ENCODE measurements around the gene FADS1.

FADS1 gene

DNA sequence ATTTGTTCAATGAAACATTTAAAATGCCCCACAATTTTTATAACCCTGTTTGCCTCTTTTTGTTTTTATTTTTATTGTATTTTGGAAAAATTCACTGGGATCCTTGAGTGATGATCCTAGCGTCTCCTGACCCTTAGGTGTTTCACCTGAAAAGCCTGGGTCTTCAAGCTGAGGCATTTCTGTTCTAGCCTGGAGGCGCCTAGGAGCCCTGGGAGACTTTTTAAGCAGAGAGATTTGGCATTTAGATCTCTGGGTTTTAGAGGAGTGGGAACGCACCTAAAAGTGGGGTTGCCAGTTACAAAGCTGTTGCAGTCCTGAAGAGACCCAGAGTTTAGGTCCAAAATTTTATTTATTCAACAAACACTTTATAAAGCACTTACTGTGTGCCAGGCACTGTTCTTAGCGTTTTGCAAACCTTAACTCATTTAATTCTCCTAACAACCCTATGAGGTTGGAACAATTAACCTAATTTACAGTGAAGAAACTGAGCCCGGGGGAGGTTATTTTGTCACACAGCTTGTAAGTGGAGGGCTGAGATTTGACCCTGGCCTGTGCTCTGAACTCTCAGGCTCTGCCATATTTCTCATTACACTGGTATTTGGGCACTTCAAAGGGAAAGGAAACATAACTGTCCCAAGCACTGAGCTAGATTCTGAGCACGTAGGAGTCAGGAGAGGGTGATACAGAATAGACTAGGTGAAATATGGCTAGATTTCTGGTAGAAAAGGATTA is 834 bp upstream of the FADS1 start:
- DNase-seq, result peak; percentile 18

DNA sequence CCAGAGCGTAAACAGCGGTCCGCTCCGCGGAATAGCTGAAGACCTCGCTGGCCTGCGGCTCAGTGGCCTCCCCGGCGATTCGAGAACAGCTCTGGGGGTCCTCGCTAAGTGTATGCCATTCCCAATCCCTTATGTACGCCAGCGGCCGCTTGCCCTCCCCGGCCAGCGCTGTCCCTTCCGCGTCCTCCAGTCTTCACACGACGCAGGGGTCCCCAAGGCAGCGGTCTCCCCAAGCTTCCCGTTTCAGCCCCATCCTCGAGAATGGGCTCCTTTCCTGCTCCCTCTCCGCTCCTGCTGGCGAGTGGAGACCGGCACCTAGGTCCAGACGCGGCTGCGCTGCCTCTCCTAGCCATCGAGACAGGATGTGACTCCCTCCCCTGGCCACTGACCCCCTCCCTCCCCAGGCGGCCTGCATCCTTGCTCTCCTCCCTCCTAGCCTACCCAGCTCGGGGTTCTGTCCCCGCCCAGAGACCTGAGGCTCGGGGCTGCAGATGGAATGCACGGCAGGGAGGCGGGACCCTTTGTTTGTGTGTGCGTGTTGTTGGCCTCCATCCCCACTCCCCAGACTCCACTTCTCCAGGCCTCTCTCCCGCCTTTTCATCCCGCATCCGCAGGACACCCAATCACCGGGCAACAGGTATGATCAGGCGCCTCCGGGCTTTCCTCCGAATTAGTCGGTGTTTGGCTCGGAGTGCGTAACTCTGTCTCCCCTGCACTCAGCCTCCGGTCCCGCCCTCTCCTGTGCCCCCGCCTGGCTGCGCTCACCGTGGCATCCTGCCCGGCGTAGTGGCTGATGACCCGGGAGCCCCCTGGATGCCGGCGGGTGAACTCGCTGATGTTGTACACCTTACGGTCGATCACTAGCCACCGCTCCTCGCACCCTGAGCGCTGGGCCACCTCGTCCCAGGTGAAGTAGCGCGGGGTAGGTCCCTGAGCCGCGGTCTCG is 740 bp downstream of the FADS1 start:
- DNase-seq, result peak; percentile 69

DNA sequence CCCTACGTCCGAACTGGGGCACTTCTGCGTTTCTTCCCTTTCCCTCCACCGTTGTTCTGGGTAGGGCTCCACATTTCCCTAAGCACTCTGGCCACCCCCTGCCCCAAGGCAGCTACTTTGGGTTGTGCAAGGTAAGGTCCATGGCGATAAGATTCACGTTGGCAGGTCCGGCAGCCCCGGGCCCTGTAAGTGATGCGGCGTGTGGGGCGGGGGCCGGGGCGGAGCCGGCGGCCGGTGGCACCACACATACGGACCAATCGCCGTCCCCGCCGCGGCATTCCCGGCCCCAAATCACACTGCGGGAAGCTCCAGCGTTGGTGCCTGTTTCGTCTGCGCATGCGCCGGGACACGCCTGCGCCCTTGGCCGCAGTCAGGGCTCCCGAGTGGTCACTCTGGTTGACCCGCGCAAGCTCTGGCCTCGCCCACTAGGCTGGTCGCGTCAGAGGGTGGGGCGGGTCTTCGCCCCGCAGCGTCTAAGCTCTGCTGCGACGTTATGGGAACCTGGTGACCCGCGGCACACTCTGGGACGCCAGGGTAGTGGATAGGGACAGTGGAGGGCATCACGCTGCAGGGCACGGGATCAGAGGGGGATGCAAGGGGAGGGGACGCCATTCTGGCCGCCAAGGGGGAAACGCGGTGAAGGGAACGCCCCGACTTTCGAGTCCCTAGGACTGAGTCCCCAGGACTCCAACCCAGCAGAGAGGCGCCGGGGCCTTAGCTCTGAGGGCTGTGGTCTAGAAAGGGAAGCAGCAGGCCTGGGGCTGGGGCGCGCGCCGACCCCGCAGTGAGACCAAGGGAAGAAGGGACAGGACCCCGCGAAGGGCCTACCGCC is 1.6 kb downstream of the FADS1 start:
- peak; percentile 91 for DNase-seq

DNA sequence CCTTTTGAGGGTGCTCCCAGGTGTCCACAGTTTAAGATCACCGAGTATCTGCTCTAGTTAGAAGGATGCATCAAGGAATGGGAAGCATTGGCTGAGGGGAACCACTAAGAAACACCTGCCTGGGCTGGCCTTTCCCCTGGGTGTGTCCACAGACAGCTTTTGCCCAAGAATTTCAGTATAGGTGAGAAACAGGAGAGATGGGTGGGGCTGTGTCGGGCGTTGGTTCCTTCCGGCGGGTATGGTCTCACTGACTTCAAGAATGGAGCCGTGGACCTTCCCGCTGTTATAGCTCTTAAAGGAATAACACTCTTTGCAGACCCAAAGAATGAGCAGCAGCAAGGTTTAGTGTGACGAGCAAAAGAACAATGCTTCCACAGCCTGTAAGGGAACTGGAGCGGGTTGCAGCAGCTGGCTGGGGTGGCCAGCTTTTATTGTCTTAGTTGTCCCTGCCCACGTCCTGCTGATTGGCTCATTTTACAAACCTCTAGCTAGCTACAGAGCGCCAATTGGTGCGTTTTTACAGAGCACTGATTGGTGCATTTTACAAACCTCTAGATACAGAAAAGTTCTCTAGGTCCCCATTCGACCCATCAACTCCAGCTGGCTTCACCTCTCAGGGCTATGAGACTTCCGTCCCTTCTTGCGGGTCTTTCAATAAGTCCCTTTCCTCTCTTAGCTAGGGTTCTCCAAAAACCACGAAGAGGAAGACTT is 2.4 kb downstream of the FADS1 start:
- DNase-seq, result peak; percentile 47

DNA sequence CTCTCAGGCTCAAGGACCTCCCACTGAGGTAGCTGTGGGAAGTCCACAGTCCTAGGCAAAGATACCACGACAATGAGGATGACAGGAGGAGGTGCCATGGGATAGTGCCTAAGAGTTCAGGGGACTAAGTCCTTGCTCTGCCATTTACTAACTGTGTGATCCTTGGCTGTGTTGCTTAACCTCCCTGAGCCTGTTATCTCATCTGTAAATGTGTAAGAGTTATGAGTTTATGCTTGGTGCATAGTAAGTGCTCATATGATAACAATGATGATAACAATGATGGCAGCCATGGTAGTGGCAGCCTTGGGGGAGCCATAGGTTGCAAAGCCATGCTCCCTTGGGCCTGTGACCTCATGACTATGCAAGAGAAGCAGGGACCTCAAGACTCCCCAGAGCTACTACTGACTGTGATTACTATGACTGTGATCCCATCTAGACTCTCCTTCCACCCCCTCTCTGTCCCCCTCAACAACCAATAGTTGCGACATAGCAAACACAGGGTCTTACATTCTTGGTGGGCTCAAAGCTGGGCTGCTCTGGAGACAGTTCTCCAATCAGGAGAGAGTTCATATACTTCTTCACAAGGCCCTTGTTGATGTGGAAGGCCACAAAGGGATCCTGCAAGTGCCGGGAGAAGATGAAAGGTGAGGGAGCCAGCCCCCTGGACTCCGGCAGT is 3.9 kb downstream of the FADS1 start:
- DNase-seq, result no peak

DNA sequence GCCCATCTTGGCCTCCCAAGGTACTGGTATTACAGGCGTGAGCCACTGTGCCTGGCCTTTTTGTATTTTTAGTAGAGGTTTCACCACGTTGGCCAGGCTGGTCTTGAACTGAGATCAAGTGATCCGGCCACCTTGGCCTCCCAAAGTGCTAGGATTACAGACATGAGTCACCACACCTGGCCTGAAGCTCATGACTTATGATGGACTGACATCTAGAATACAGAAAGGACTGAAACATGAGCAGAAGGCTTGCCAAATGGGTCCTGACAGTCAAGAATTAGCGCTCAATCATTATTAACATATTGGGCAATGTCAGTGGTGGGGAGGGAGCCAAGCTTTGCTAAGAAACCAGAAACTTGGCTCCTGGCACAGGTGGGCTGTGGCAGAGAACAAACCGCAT is 5.0 kb downstream of the FADS1 start:
- DNase-seq, result no peak

DNA sequence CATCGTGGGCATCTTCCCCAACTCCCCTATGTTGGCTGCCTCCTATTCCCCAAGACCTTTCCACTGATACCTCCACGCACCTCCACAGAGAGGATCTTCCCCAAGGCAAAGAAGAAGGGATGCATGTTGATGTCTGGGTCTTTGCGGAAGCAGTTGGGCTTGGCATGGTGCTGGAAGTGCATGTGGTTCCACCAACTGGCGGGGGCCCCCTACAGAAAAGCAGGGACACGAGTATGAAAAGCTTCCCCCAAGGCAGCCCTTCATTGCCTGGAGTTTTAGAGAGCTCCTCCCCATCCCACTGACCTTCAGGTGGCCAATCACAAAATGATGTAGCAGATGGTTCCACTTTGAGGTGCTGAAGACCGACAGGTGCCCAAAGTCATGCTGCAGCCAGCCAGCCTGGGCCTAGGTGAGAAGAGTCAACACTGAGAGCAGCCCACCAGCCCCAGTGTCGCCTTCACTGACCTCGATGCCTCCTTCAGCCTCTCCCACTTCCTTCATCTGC is 6.1 kb downstream of the FADS1 start:
- no peak for DNase-seq

DNA sequence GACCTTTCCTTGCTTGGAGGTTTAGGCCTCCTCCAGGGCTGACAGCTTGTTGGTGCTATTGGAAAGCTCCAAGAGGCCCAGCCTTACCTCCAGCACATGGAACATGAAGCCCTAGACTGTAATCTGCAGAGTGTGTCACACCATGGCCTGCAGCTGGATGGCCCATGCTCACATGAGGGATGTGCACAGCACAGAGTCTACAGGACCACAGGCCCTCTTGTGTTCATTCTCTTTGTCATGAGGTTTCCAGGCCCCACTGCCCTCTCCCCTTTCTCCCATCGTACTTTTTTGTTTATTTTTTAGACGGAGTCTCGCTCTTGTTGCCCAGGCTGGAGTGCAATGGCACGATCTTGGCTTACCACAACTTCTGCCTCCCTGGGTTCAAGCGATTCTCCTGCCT is 10.0 kb downstream of the FADS1 start:
- no peak for DNase-seq

DNA sequence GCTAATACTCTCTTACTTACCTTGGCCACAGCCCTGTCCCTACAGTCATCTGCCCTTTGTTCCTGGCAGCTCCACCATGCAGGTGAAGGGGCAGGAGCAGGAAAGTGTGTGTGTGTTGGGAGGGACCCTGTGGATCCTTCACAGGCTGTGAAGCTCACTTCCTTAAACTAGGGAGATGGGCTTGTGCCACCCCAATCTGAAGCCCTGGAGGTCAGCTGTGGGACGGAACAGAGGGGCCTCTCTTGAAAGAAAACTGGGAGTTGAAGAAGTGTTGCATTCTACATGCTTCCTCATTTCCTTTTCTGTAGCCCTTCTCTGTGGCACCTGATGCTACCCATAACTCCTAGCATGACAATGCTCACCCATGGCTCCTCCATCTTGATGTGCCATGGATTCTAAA is 11.7 kb downstream of the FADS1 start:
- DNase-seq, result no peak

DNA sequence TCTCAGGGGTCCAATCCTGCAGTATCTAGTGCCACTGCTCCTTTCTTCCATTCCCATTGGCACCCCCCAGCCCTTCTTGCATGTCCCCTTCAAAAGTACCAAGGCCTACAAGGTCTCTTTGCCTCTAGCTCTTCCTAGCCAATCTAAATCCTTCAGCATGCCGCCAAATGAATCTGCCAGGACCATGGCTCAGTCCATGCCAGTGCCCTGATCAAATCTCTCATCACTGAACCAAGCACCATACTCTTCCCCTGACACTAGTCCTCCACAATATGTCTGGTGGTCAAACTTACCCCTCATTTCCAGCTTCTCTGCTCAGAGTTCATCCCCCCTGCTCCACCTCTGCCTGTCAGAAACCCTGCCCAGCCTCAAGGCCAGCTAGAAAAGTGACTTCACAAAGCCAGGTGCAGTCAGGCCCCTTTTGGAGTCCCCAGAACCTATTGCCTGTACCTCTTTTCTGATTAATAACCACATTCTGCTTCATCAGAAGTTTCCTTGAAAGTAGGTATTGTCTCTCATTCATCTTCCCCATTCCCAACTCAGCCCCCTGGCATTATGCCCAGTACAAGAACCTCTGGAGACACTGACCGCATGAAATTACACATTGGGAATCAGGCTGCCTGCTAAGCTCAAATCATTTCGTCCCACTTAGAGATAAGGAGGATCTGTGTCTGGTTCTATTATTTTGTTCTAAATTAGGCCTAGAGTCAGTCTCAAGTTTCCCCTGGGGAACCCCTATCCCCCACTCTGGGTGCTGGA is 12.7 kb downstream of the FADS1 start:
- DNase-seq, result no peak

DNA sequence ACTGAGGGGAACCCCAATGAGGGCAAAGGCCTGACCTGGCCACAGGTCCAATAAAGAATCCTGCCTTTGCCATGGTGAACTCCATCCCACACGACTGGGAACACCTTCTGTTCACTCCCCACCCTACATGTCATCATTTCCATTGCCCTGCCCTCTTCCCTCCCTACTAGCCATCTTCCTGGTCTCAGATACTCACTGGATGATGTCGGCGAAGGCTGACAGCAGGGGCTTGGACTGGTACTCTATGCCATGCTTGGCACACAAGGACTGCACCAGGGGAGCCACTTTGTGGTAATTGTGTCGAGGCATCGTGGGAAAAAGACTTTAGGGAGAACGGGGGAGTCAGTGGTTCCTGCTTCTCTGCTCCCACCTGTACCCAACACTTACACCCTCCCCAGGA is 14.2 kb downstream of the FADS1 start:
- DNase-seq, result no peak

DNA sequence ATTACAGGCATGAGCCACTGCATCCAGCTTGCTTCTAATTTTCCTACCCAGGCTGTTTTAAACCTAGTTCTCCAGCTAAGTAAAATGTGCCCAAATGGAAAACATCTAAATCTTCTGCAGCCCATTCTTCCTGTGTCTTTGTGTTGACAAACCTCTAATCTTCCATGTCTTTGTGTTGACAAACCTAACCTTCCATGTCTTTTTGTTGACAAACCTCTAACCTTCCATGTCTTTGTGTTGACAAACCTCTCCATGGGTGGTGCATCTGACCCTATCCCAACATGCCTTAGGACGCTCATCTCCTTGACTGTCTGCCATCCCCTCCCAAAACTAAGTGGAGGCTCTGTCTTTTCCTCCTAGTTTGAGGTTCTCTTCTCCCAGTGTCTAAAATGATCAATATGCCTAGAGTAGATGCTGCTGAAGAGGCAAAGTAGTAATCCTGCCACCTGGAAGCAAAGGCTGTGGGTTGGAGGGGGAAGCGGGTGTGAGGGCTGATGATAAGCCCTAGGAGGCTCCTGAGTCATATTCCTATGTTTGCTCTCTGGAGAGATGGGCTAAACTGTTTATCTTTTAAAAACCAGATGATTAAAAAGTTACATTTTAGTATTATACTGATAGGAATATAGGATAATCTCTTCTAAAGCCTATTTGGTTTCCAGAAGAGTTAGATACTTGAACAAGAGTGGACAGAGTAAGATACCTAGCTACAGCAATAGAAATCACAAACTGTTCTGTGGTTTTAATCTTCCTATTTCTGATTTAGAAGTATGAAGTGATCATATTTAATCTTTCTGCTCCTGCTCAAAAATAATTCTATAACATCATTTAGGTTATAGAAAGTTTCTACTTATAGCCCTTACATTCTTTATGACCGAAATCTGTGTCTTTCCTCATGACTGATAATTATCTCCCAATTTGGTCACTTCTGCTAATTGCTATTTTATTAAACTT is 16.2 kb downstream of the FADS1 start:
- DNase-seq, result no peak

DNA sequence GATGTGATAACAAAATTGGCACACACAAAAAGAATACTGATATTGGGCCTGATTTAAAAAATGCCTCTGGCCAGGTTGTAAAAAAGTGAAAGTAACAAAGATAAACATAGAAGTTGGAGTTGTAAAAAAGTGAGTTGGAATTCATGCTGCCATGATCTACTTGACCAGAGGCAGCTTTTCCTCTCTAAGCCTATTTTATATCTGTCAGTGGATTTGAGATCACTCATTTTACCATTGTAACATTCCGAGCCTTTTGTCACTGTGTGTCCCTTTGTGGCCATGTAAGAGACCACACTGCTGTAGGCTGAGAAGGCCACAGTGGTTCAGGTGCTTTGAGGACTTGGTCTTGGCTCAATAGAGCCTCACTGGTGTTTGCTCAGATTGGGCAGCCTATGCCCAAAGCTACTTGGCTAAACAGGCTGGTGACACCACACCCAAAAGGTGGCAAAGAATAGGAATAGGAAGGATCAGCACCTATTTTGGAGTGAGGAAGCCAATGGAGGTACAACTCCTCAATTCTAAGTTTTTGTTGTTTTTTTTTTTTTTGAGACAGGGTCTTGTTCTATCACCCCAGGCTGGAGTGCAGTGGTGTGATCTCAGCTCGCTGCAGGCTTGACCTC is 17.0 kb downstream of the FADS1 start:
- peak; percentile 14 for DNase-seq

DNA sequence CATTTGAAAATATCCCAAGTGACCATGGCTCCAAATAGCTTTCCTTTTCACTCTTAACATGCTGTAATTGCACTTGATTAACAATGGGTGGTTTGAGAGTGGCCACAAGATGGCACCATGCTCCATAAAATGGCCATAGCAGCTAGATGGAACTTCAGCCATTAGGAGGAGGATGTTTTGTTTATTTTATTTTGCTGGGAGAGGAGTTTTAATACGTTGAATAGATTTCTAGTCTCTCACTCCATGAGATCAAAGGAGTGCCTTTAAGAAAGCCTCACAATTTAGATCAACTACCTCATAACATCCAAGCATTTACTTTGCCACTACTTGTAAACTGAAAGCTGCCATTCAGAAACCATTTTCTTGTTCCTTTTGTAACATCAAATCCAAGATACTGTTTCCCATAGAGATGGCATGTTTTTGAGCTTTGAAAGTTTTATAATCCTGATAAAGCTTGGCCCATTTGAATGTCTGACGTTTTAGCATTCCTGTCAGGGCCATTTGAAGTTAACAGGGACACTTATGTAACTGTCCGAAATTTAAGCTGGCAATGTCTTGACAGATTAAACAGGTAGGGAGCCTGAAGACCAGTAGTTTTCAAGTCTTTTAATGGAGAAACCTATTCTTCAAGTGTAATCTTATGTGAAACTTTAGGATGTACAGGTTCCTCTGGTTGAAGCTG is 19.4 kb downstream of the FADS1 start:
- DNase-seq, result peak; percentile 77

DNA sequence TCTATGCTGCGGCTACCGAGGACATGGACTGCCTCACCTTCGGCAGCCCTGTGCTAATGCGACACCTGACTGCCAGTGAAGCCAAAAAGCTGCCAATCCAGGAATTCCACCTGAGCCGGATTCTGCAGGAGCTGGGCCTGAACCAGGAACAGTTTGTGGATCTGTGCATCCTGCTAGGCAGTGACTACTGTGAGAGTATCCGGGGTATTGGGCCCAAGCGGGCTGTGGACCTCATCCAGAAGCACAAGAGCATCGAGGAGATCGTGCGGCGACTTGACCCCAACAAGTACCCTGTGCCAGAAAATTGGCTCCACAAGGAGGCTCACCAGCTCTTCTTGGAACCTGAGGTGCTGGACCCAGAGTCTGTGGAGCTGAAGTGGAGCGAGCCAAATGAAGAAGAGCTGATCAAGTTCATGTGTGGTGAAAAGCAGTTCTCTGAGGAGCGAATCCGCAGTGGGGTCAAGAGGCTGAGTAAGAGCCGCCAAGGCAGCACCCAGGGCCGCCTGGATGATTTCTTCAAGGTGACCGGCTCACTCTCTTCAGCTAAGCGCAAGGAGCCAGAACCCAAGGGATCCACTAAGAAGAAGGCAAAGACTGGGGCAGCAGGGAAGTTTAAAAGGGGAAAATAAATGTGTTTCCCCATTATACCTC is 20.8 kb downstream of the FADS1 start:
- DNase-seq, result no peak

DNA sequence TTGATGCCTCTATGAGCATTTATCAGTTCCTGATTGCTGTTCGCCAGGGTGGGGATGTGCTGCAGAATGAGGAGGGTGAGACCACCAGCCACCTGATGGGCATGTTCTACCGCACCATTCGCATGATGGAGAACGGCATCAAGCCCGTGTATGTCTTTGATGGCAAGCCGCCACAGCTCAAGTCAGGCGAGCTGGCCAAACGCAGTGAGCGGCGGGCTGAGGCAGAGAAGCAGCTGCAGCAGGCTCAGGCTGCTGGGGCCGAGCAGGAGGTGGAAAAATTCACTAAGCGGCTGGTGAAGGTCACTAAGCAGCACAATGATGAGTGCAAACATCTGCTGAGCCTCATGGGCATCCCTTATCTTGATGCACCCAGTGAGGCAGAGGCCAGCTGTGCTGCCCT is 21.3 kb downstream of the FADS1 start:
- DNase-seq, result no peak

DNA sequence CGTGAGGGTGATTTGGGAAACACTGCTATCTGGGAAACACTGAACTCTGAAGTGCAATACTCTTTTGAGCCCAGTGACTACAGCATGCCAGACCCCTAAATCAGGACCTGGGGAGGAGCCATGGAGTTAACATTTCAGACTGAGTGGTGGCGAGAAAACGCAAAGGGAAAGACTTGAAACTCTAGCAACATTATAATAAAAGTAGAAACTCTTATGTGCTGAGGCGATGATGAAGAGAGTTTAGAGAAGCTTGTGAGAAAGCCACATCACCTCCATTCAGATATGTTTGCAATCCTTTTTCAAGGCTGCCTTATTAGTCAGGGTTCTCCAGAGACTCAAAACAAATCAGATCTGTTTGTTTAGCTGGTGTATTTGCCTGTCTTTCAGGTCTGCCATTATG is 22.2 kb downstream of the FADS1 start:
- no peak for DNase-seq

DNA sequence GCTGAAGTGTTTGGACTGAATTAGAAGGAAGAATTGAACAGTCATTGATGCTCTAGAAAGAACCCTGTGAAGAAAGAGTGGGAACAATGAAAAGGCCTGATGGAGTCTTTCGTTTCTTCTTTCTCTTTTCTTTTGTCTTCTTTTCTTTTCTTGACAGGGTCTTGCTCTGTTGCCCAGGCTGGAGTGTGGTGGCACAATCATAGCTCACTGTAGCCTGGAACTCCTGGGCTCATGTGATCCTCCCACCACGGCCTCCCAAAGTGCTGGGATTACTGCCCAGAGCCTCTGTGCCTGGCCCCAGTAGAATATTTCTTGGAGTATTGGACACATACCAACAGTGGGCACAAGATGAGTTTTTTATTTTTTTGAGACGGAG is 23.0 kb downstream of the FADS1 start:
- DNase-seq, result no peak
